HT1080 (cell line): ENCODE measurements around the gene PTPRD. TPM values are rescaled to one million over a fixed set of nuclear protein-coding genes. Genes with fewer than 3 reads are reported as not detected.
"Not testable (repeated sequence)": the region's sequence is repeated elsewhere in the genome, so short reads cannot be mapped to it uniquely, and the experiment has no call there.

Experiments used
- DNase-seq: peaks from one replicate; pipeline ENCODE4 v3.0.0-alpha.2; 2015; ENCODE audit warnings: low read depth
- total RNA-seq: library from RNA; depleted of rRNA; stranded (reverse); fragments of >200 nt; shearing (Covaris generic); gene quantifications from 2 replicates; pipeline ENCODE4 v1.2.3, GENCODE V29; 2014

Gene PTPRD
- total RNA-seq, 1 experiment from 2014 or later, result 9.6 TPM

DNA sequence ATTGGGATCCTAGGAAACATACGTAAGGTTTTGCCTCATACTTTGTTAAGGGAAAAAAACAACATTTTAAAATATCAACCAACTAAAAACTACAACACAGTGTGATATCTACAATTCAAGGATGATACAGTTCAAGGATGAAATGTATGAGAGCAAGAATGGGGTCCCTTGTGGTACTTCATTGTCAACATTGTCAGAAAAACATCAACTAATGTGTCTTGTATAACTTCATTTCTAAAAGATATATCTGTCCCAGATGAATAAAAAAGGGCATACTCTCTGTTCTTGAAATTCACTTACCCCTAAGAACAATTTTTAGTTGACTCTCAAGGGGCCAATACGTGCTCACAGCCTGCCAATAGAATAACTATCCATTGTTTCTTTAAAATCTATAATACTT, 1250.5 kb downstream of the PTPRD start:
- no peak for DNase-seq

DNA sequence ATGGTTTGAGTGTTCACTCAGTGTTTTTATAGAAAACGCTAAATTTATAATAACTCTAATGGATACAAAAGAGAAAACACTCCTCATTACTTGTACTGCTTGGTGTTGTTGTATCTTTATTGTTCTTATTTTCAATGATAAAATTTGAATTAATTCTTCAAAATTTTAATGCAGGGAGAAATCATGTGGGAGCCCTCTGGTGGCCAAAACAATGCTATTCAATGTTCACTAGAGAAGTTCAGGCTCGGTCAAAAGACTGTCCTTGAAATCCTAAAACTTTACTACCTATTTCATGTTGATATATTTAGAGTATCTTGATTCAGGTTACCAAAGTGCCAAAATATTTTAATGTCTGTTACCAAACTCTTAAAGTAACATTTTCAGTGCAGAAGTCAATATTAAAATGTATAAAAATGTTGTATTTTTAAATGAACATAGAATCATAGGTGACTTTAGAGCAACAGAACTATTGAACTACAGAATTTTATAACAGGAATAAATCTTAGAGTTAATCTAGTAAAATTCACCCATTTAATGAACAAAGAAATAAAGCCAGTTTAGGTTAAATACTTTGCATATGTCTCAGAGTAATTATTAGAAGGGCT, 1259.8 kb downstream of the PTPRD start:
- DNase-seq, result no peak

DNA sequence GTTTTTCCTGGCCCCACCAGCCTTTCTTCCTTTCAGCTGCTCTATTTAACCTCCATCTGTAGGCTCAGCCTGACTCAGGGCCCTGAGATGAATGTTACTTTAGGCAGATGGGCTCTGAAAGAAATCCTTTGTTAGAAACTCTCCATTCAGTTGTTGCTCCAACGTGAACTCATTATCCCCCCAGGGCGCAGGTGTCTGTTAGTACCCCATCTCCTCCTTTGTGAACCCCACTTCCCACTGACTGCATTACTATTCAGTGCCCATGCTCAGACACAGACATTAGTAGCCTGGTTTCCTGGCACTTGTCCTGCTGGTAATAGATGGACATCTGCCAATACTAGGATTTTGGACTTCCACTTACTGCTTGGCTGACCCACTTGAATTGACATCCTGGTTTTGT, 1271.6 kb downstream of the PTPRD start:
- DNase-seq, result no peak

DNA sequence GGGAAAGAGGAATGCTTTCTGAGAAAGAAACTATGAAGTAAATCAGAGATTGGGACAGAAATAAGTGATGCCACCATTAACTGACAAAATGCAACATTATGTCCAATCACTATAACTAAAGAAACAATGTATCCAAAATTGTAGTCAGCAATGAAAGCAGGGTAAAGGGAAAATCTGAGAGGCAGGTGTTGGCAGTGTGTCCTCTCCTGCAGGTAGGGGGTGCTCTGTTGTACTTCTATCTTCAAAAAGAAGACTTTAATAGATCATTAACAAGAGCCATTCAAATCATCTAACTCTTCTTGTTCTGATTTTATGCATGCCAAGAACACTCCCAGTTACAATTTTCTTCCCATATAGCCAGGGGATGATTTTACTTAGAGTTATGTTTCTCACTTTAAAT, 1275.7 kb downstream of the PTPRD start:
- DNase-seq, result no peak

DNA sequence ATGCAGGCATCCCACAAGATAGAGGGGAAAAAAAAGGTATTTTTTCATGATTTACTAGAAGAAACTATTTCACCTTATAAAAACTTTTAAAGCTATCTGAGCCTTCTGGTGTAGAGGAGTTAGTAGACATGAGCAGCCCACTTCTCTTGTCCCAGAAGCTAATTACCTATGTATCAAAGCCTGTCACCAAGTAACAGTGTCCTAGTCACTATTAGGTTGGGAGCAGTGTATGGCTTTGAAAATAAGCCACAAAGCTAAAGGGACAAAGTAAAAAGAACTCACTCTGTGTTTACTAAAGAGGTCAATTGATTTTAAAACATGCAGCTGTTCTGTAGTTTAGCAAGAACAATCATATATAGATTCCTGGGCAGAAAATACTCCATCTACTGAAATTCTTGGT, 1286.1 kb downstream of the PTPRD start:
- no peak for DNase-seq

GRCh38 chr9:9319007-9319406, 1293.8 kb downstream of the PTPRD start:
- peak; percentile 10 for DNase-seq

DNA sequence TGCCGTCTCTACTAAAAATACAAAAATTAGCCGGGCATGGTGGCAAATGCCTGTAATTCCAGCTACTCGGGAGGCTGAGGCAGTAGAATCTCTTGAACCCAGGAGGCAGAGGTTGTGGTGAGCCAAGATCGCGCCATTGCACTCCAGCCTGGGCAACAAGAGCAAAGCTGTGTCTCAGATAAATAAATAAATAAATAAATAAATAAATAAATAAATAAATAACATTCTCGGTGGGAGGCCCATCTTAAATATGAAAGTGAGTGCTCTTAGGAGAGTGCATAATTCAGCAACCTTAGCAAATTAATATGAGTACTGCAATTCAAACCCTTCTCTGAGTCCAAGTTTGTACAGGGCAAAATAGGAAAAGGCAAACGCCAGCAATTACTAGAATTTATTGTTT, 1302.1 kb downstream of the PTPRD start:
- DNase-seq, result not testable (repeated sequence)

- no peak for DNase-seq
These were observed 1307.2 kb downstream of the PTPRD start for GRCh38 chr9:9305600-9305999.

- peak; percentile 1 for DNase-seq
These were observed 1313.7 kb downstream of the PTPRD start for GRCh38 chr9:9299134-9299533.

- DNase-seq, result no peak
These were observed 1326.8 kb downstream of the PTPRD start for GRCh38 chr9:9286001-9286400.

- no peak for DNase-seq
These were observed 1328.6 kb downstream of the PTPRD start for GRCh38 chr9:9284201-9284600.

DNA sequence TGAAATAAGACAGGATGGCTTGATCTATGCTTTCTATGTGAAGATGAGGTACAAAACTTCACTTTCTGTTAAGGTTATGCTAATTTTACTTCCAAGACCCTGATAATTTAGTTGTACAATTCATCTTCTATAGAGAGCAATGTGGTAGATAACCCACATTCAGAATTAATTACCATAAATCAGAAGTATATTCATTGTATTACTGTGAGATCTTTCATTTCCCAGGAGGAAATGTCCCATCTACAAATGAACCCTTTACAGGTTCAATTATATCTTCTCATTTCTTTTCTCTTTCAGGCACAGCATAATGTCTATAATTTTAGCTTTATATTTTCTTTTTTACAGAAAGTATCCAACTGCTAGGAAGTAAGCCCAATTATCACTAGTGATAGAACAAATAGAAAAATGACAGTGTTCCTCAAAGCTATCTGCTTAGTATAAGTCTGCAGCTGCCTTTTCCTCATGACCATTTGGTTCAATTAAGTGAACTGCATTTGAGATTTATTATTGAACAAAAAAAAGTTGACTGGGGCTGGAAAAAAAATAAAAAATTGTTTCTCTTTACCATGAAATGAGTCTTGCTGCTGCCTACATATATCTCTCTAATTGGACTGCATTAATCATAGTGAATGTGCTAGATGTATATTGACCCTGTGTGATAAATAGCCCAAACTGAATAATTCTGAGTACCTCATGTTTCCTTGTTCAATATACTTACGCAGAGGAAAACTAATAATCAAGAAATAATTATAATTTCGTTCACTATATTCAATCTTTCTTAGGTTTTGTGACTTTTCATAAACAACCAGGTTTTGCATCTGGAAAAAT, 1329.4 kb downstream of the PTPRD start:
- DNase-seq, result no peak

- peak; percentile 1 for DNase-seq
These were observed 1337.2 kb downstream of the PTPRD start for GRCh38 chr9:9275601-9276000.

DNA sequence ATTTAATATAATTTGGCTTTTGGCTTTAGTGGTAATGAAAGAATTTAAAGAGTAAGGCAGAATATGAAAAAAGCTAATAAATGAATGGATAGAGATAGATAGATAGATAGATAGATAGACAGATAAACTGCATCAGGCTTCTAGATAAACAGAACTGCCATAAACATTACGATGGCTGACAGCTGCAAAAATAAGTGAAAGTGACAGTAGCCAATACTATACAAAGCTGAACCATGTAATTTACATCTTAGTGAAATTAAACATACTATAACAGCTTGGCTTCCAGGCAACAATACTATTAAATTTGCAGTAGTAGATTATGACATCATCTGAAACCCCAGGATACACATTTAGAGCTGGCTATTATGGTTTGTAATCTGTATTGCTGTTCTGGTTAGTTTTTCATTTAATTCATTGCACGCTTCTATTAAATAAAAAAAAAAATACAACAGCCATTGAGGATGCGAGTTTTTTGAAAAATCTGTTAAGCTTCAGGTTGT, 1354.8 kb downstream of the PTPRD start:
- DNase-seq, result no peak

DNA sequence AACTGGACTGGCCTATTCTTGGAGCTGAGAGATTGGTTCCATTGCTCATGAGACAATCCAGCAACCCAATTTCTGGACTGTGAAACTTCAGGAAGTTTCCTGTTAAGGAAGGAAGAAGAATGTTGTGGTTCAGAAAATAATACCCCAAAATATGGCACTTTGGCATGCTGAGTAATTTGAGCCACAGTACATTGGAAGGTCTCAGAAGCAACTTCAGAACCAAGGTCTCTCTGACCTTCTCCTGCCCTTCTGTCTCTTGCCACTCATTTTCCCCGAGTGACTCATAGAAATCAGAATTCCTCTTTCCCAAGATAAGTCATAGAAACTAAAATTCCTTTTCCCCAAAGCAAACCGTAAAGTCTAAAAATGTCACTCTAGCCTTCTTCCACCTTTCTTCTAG, 1366.1 kb downstream of the PTPRD start:
- DNase-seq, result peak; percentile 74

GRCh38 chr9:9231946-9232345, 1380.9 kb downstream of the PTPRD start:
- DNase-seq, result no peak

DNA sequence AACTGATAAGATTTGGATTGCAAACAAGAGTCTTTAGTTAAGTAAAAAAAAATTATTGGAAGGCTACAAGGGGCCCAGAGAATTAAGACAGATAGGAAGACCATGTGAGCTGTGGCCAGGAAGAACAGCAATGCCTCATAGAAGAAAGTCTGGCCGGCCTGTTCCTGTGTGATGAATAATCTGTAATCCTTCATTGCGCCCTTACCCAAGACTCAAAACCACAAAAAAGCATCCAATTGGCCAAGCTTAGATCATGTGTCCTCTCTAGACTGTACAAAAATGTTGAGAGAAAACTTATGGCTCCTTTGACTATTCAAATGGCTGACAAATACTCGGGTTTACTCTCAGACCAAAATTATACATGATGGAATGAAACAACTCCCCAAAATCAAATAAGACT, 1383.5 kb downstream of the PTPRD start:
- DNase-seq, result peak; percentile 61

DNA sequence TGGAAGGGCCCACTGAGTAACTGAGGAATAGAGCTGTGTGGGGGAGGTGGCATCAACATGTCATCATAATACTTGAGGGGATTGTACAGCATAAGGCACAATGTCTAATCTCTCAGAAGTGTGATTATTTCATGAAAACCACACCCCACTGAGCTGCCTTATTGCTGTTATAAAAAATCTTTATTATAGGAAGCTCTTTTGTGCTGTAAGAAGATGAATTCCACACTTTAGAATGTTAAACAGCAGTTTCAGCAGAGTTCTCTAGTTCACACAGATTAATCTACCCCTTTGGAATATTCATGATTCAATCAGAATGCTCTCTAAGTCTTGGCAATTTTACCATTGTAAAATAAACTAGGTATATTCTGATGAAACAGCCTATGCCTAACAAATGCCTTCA, 1389.6 kb downstream of the PTPRD start:
- no peak for DNase-seq

DNA sequence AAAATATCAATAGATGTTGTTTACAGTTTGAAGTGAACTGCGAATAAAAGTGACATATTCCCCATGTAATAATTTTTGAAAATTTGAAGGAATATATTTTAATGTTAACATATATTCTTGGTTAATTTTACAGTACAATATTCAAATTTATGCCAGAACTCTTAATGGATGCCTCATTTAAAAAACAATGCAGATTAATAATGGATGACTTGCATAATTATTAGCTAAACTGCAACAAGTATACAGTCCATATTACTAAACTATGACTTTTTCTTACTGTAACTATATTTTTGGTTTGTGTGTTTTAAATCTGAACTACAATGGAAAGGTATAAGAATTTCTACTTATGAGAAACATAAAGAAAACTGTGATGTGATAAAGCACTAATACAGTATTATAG, 1390.1 kb downstream of the PTPRD start:
- DNase-seq, result no peak

DNA sequence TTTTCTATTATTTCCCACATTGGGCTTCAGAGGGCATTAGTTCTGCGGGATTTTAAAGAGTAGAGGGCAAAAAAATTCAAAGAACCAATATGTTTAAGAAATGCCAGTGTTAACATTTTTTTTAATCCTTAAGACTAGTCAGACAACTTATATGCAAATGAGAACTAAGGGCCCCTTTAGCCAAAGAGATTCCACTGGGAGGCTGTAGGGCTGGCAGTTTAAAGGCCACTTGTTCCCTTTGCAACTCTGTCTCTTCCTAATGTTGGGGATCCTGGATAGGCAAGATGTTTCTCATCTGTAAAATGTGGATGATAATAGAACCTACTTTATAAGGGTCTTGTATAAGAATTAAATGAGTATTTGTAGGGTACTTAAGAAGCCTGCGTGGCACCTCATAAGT, 1395.9 kb downstream of the PTPRD start:
- DNase-seq, result no peak

GRCh38 chr9:9215050-9215449, 1397.8 kb downstream of the PTPRD start:
- no peak for DNase-seq

DNA sequence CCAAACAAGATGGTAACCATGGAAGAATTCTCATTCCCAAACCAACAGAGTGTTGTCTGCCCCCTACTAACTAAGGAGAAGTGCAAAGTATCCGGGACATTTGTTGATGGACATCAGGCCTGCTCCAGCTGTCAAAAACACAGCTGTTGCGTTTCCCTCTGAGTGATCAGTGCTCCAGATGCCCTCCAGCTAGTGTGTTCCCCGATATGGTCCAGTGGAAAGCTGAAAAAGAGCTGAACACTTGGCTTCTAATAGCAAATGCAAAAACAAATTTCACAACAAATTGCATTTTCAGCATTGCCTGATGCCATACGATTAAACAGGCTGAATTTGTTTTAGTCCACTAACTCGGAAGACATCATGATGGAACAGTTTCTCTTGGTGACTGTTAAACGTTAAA, 1398.7 kb downstream of the PTPRD start:
- no peak for DNase-seq

DNA sequence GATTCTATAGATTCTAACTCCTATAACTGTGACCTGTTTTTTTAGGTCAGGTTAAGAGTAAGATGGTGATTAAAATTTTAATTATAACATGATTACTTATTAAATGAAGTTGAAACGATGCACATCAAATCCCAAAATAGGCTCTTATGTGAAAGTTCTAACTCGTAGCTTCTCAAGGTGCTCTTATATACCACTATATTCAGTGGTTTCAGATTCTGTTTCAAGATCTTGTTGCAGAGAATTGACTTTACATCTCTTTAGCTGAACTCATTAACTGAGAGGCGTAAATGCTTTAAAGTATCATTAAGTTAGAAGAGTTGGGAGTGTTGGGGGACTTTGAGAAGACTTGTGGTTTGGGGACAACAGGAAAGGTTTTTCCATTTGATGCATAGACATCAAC, 1399.8 kb downstream of the PTPRD start:
- DNase-seq, result no peak
